Measurements from ENCODE around the gene PAPOLA.
A peak's percentile ranks its signal among the peaks of the same experiment; 100 is the strongest.

Gene PAPOLA

GRCh38 chr14:96573473-96574100 lies 71.4 kb downstream of the PAPOLA start:
- no peaks in the 10 kb centered on the region for H3K36me3 ChIP-seq (replicated peaks)
- in situ Hi-C loops (cut with HindIII; ENCODE audit: low pct_ligation_motif_present, low sequenced_read_pairs), result no loop called here
- TF ChIP-seq CTCF (IDR thresholded peaks at IDR 0.05; ENCODE audit: low read depth, low read length, missing control alignments), result no peak

GRCh38 chr14:96574171-96574632 lies 72.0 kb downstream of the PAPOLA start:
- TF ChIP-seq CTCF (IDR thresholded peaks at IDR 0.05; ENCODE audit: low read depth, low read length, missing control alignments), result no peak
- Histone ChIP-seq H3K36me3 (replicated peaks) (no peaks in the 10 kb centered on the region), H3K4me3 (ENCODE audit: low read depth, low read length) (no peak overlapping the region), H3K27ac (no peak overlapping the region), H3K27me3 (replicated peaks) (no peaks in the 10 kb centered on the region)
- DNase-seq, result no peak
- in situ Hi-C loops (cut with HindIII; ENCODE audit: low pct_ligation_motif_present, low sequenced_read_pairs), result no loop called here

More at GRCh38 chr14:96573473-96574100, 71.4 kb downstream of the PAPOLA start:
- no peak overlapping the region for H3K27ac ChIP-seq
- DNase-seq, result no peak
- no peaks in the 10 kb centered on the region for H3K27me3 ChIP-seq (replicated peaks)
- no peak overlapping the region for H3K4me3 ChIP-seq (ENCODE audit: low read depth, low read length)

GRCh38 chr14:96574633-96575632 lies 72.8 kb downstream of the PAPOLA start:
- H3K27ac ChIP-seq, result no peak overlapping the region
- no peak overlapping the region for H3K4me3 ChIP-seq (ENCODE audit: low read depth, low read length)
- peak; percentile 43 for DNase-seq
- no peak for TF ChIP-seq CTCF (IDR thresholded peaks at IDR 0.05; ENCODE audit: low read depth, low read length, missing control alignments)
- no peaks in the 10 kb centered on the region for H3K36me3 ChIP-seq (replicated peaks)
- in situ Hi-C loops (cut with HindIII; ENCODE audit: low pct_ligation_motif_present, low sequenced_read_pairs), result no loop called here
- H3K27me3 ChIP-seq (replicated peaks), result no peaks in the 10 kb centered on the region

- Histone ChIP-seq H3K27ac (no peak overlapping the region), H3K36me3 (replicated peaks) (no peaks in the 10 kb centered on the region), H3K27me3 (replicated peaks) (no peaks in the 10 kb centered on the region), H3K4me3 (ENCODE audit: low read depth, low read length) (no peak overlapping the region)
- TF ChIP-seq CTCF (IDR thresholded peaks at IDR 0.05; ENCODE audit: low read depth, low read length, missing control alignments), result no peak
- DNase-seq, result no peak
- in situ Hi-C loops (cut with HindIII; ENCODE audit: low pct_ligation_motif_present, low sequenced_read_pairs), result no loop called here
These were observed 74.2 kb downstream of the PAPOLA start for GRCh38 chr14:96576359-96576758.

- no peak for TF ChIP-seq CTCF (IDR thresholded peaks at IDR 0.05; ENCODE audit: low read depth, low read length, missing control alignments)
- no peaks in the 10 kb centered on the region for H3K27me3 ChIP-seq (replicated peaks)
- in situ Hi-C loops (cut with HindIII; ENCODE audit: low pct_ligation_motif_present, low sequenced_read_pairs), result no loop called here
- no peak overlapping the region for H3K4me3 ChIP-seq (ENCODE audit: low read depth, low read length)
- no peak for DNase-seq
- H3K36me3 ChIP-seq (replicated peaks), result no peaks in the 10 kb centered on the region
- no peak overlapping the region for H3K27ac ChIP-seq
These were observed 74.8 kb downstream of the PAPOLA start for GRCh38 chr14:96576937-96577336.
